ENCODE data around the gene UVSSA.
"Not testable (repeated sequence)": the region's sequence is repeated elsewhere in the genome, so short reads cannot be mapped to it uniquely, and the experiment has no call there.

The UVSSA gene

GRCh38 chr4:1321946-1322650 lies 24.9 kb upstream of the UVSSA start:
- Histone ChIP-seq H3K27ac (no peak overlapping the region), H3K9me3 (ENCODE audit: severe bottlenecking) (no peaks in the 10 kb centered on the region), H3K36me3 (peaks cover 54% of the 10 kb centered on the region)

GRCh38 chr4:1323280-1323634 lies 23.8 kb upstream of the UVSSA start:
- DNase-seq = no peak
- H3K27ac ChIP-seq = no peak overlapping the region
- no peak overlapping the region for H3K4me3 ChIP-seq (ENCODE audit: low read depth, low read length)
- no peaks in the 10 kb centered on the region for H3K9me3 ChIP-seq (ENCODE audit: severe bottlenecking)
- TF ChIP-seq CTCF (IDR thresholded peaks at IDR 0.05; ENCODE audit: low read depth, low read length) = no peak
- peaks cover 55% of the 10 kb centered on the region for H3K36me3 ChIP-seq
- no peaks in the 10 kb centered on the region for H3K27me3 ChIP-seq (ENCODE audit: insufficient read depth, low read depth, severe bottlenecking)

More at GRCh38 chr4:1321946-1322650, 24.9 kb upstream of the UVSSA start:
- H3K4me3 ChIP-seq (ENCODE audit: low read depth, low read length) = no peak overlapping the region
- H3K27me3 ChIP-seq (ENCODE audit: insufficient read depth, low read depth, severe bottlenecking) = no peaks in the 10 kb centered on the region
- TF ChIP-seq CTCF (IDR thresholded peaks at IDR 0.05; ENCODE audit: low read depth, low read length) = no peak
- no peak for DNase-seq

- no peak for DNase-seq
- Histone ChIP-seq H3K36me3 (peaks cover 55% of the 10 kb centered on the region), H3K4me3 (ENCODE audit: low read depth, low read length) (no peak overlapping the region), H3K9me3 (ENCODE audit: severe bottlenecking) (no peaks in the 10 kb centered on the region), H3K27ac (no peak overlapping the region), H3K27me3 (ENCODE audit: insufficient read depth, low read depth, severe bottlenecking) (no peaks in the 10 kb centered on the region)
- TF ChIP-seq CTCF (IDR thresholded peaks at IDR 0.05; ENCODE audit: low read depth, low read length) = no peak
Measured at GRCh38 chr4:1323635-1324442, 23.2 kb upstream of the UVSSA start.

GRCh38 chr4:1324443-1325175 lies 22.4 kb upstream of the UVSSA start:
- H3K27me3 ChIP-seq (ENCODE audit: insufficient read depth, low read depth, severe bottlenecking); H3K27ac ChIP-seq; H3K4me3 ChIP-seq (ENCODE audit: low read depth, low read length); DNase-seq; H3K9me3 ChIP-seq (ENCODE audit: severe bottlenecking): not testable (repeated sequence)
- peaks cover 56% of the 10 kb centered on the region for H3K36me3 ChIP-seq

- no peak overlapping the region for H3K27ac ChIP-seq
- H3K9me3 ChIP-seq (ENCODE audit: severe bottlenecking) = no peaks in the 10 kb centered on the region
- peaks cover 61% of the 10 kb centered on the region for H3K36me3 ChIP-seq
- H3K4me3 ChIP-seq (ENCODE audit: low read depth, low read length) = no peak overlapping the region
- DNase-seq = no peak
- H3K27me3 ChIP-seq (ENCODE audit: insufficient read depth, low read depth, severe bottlenecking) = no peaks in the 10 kb centered on the region
- TF ChIP-seq CTCF (IDR thresholded peaks at IDR 0.05; ENCODE audit: low read depth, low read length) = no peak
Measured at GRCh38 chr4:1325176-1325480, 21.9 kb upstream of the UVSSA start.
